Measurements from ENCODE around the gene RGMA. TPM values are rescaled to one million over a fixed set of nuclear protein-coding genes. Genes with fewer than 3 reads are reported as not detected.

The RGMA gene
- total and polyA plus RNA-seq, 2 of the 8 experiments (the other 6 are each of a cell fraction or from before 2014, with no cell fraction given) = 19.9 to 39.8 TPM

- no peak for TF ChIP-seq ATF2 (IDR thresholded peaks at IDR 0.05; ENCODE audit: low read length)
- TF ChIP-seq SP4 (IDR thresholded peaks at IDR 0.05; ENCODE audit: low read length) = no peak
- TF ChIP-seq JUN (IDR thresholded peaks at IDR 0.05; ENCODE audit: low read depth, low read length) = no peak
Measured at GRCh38 chr15:93059442-93059841, 29.6 kb downstream of the RGMA start (continued).

Measured in H1 (cell line).